ENCODE results near the gene CAPN10. TPM values are rescaled to one million over a fixed set of nuclear protein-coding genes. Genes with fewer than 3 reads are reported as not detected.
A peak's percentile ranks its signal among the peaks of the same experiment; 100 is the strongest.
"Not testable (repeated sequence)": the region's sequence is repeated elsewhere in the genome, so short reads cannot be mapped to it uniquely, and the experiment has no call there.

Gene CAPN10
- total RNA-seq, 3 donors from 2014 or later, result 38.2 to 43.4 (median 41.1) TPM

GRCh38 chr2:240604939-240605716 lies 18.6 kb downstream of the CAPN10 start:
- ATAC-seq (no peak), DNase-seq (no peak)
- H3K4me3 Mint-ChIP-seq, result no peak overlapping the region
- no peaks in the 10 kb centered on the region for H3K4me1 Mint-ChIP-seq (ENCODE audit: low read depth)
- H3K9me3 Mint-ChIP-seq, result no peaks in the 10 kb centered on the region
- no peaks in the 10 kb centered on the region for H3K36me3 Mint-ChIP-seq (ENCODE audit: insufficient read depth)
- H3K27me3 Mint-ChIP-seq (ENCODE audit: low read depth), result no peaks in the 10 kb centered on the region

GRCh38 chr2:240605867-240606743 lies 19.6 kb downstream of the CAPN10 start:
- Mint-ChIP-seq H3K36me3 (ENCODE audit: insufficient read depth) (no peaks in the 10 kb centered on the region), H3K27me3 (ENCODE audit: low read depth) (no peaks in the 10 kb centered on the region), H3K9me3 (no peaks in the 10 kb centered on the region), H3K4me1 (ENCODE audit: low read depth) (no peaks in the 10 kb centered on the region), H3K4me3 (no peak overlapping the region)
- no peak for ATAC-seq
- DNase-seq, result no peak

GRCh38 chr2:240611601-240612210 lies 25.2 kb downstream of the CAPN10 start:
- no peak for ATAC-seq
- DNase-seq, result no peak
- H3K9me3 Mint-ChIP-seq, result peaks cover 2% of the 10 kb centered on the region

GRCh38 chr2:240613781-240614180 lies 27.2 kb downstream of the CAPN10 start:
- H3K9me3 Mint-ChIP-seq, result peaks cover 4% of the 10 kb centered on the region
- no peak overlapping the region for H3K4me3 Mint-ChIP-seq
- DNase-seq, result no peak
- H3K36me3 Mint-ChIP-seq (ENCODE audit: insufficient read depth), result peaks cover 11% of the 10 kb centered on the region
- H3K4me1 Mint-ChIP-seq (ENCODE audit: low read depth), result peaks cover 10% of the 10 kb centered on the region
- no peaks in the 10 kb centered on the region for H3K27me3 Mint-ChIP-seq (ENCODE audit: low read depth)
- no peak for ATAC-seq

More at GRCh38 chr2:240611601-240612210, 25.2 kb downstream of the CAPN10 start:
- H3K36me3 Mint-ChIP-seq (ENCODE audit: insufficient read depth), result peaks cover 8% of the 10 kb centered on the region
- no peak overlapping the region for H3K4me3 Mint-ChIP-seq
- H3K4me1 Mint-ChIP-seq (ENCODE audit: low read depth), result peaks cover 10% of the 10 kb centered on the region
- H3K27me3 Mint-ChIP-seq (ENCODE audit: low read depth), result no peaks in the 10 kb centered on the region

GRCh38 chr2:240614391-240614790 lies 27.9 kb downstream of the CAPN10 start:
- Mint-ChIP-seq H3K36me3 (ENCODE audit: insufficient read depth) (peaks cover 15% of the 10 kb centered on the region), H3K27me3 (ENCODE audit: low read depth) (no peaks in the 10 kb centered on the region), H3K9me3 (peaks cover 4% of the 10 kb centered on the region), H3K4me3 (no peak overlapping the region), H3K4me1 (ENCODE audit: low read depth) (peaks cover 10% of the 10 kb centered on the region)
- ATAC-seq, result no peak
- DNase-seq, result no peak

GRCh38 chr2:240615396-240615795 lies 28.9 kb downstream of the CAPN10 start:
- no peak for ATAC-seq
- peaks cover 10% of the 10 kb centered on the region for H3K4me1 Mint-ChIP-seq (ENCODE audit: low read depth)
- H3K27me3 Mint-ChIP-seq (ENCODE audit: low read depth), result no peaks in the 10 kb centered on the region
- H3K4me3 Mint-ChIP-seq, result no peak overlapping the region
- H3K9me3 Mint-ChIP-seq, result peaks cover 4% of the 10 kb centered on the region
- DNase-seq, result no peak
- H3K36me3 Mint-ChIP-seq (ENCODE audit: insufficient read depth), result peaks cover 15% of the 10 kb centered on the region

- DNase-seq, result no peak
- Mint-ChIP-seq H3K4me3 (no peak overlapping the region), H3K27me3 (ENCODE audit: low read depth) (no peaks in the 10 kb centered on the region), H3K4me1 (ENCODE audit: low read depth) (peaks cover 14% of the 10 kb centered on the region), H3K36me3 (ENCODE audit: insufficient read depth) (peaks cover 15% of the 10 kb centered on the region), H3K9me3 (peaks cover 4% of the 10 kb centered on the region)
- ATAC-seq, result no peak
Measured at GRCh38 chr2:240615820-240616547, 29.4 kb downstream of the CAPN10 start.

- H3K4me1 Mint-ChIP-seq (ENCODE audit: low read depth), result peaks cover 15% of the 10 kb centered on the region
- DNase-seq, result peak; percentile 4
- H3K4me3 Mint-ChIP-seq, result not testable (repeated sequence)
Measured at GRCh38 chr2:240616860-240617666, 30.5 kb downstream of the CAPN10 start.

GRCh38 chr2:240618776-240619175 lies 32.2 kb downstream of the CAPN10 start:
- Mint-ChIP-seq H3K27me3 (ENCODE audit: low read depth) (no peaks in the 10 kb centered on the region), H3K4me1 (ENCODE audit: low read depth) (peaks cover 27% of the 10 kb centered on the region), H3K36me3 (ENCODE audit: insufficient read depth) (peaks cover 7% of the 10 kb centered on the region), H3K4me3 (no peak overlapping the region), H3K9me3 (peaks cover 4% of the 10 kb centered on the region)
- no peak for DNase-seq
- ATAC-seq, result no peak

More at GRCh38 chr2:240616860-240617666, 30.5 kb downstream of the CAPN10 start:
- H3K36me3 Mint-ChIP-seq (ENCODE audit: insufficient read depth); ATAC-seq; H3K27me3 Mint-ChIP-seq (ENCODE audit: low read depth); H3K9me3 Mint-ChIP-seq: not testable (repeated sequence)

GRCh38 chr2:240619506-240620148 lies 33.1 kb downstream of the CAPN10 start:
- H3K9me3 Mint-ChIP-seq, result peaks cover 4% of the 10 kb centered on the region
- no peak overlapping the region for H3K4me3 Mint-ChIP-seq
- ATAC-seq (no peak), DNase-seq (peak; percentile 2)
- H3K4me1 Mint-ChIP-seq (ENCODE audit: low read depth), result peaks cover 30% of the 10 kb centered on the region
- H3K36me3 Mint-ChIP-seq (ENCODE audit: insufficient read depth), result peaks cover 7% of the 10 kb centered on the region
- no peaks in the 10 kb centered on the region for H3K27me3 Mint-ChIP-seq (ENCODE audit: low read depth)

- no peak for ATAC-seq
- no peak for DNase-seq
Measured at GRCh38 chr2:240620149-240620731, 33.7 kb downstream of the CAPN10 start.

GRCh38 chr2:240620859-240621258 lies 34.3 kb downstream of the CAPN10 start:
- Mint-ChIP-seq H3K4me1 (ENCODE audit: low read depth) (peaks cover 41% of the 10 kb centered on the region), H3K36me3 (ENCODE audit: insufficient read depth) (peaks cover 7% of the 10 kb centered on the region), H3K9me3 (peaks cover 4% of the 10 kb centered on the region), H3K27me3 (ENCODE audit: low read depth) (no peaks in the 10 kb centered on the region), H3K4me3 (no peak overlapping the region)
- ATAC-seq (no peak), DNase-seq (no peak)

More at GRCh38 chr2:240620149-240620731, 33.7 kb downstream of the CAPN10 start:
- Mint-ChIP-seq H3K9me3 (peaks cover 4% of the 10 kb centered on the region), H3K27me3 (ENCODE audit: low read depth) (no peaks in the 10 kb centered on the region), H3K36me3 (ENCODE audit: insufficient read depth) (peaks cover 7% of the 10 kb centered on the region), H3K4me1 (ENCODE audit: low read depth) (peaks cover 36% of the 10 kb centered on the region), H3K4me3 (no peak overlapping the region)

Data from activated T-cell treated with anti-CD3 and anti-CD28 coated beads, Interleukin-2, amount 50 U/mL, for 4 hours (primary cell).